GM18507 (cell line): Measurements from ENCODE around the gene ARRDC1.

Experiments
- DNase-seq: peaks from one replicate; pipeline ENCODE4 v3.0.0; 2011; ENCODE audit warnings: low read depth; ENCODE audit not compliant: insufficient read length; ENCODE audit errors: extremely low spot score
- FAIRE-seq: peaks from 2 replicates; lab custom pipeline; 2011; peaks lifted over from hg19 to GRCh38; lab: Jason Lieb, UNC

The ARRDC1 gene

GRCh38 chr9:137631345-137632229, 26.1 kb downstream of the ARRDC1 start:
- no peak for FAIRE-seq

GRCh38 chr9:137632230-137633161, 27.0 kb downstream of the ARRDC1 start:
- FAIRE-seq, result no peak

More at GRCh38 chr9:137631345-137632229, 26.1 kb downstream of the ARRDC1 start:
- DNase-seq, result no peak

GRCh38 chr9:137634016-137634415, 28.5 kb downstream of the ARRDC1 start:
- FAIRE-seq (no peak), DNase-seq (no peak)

More at GRCh38 chr9:137632230-137633161, 27.0 kb downstream of the ARRDC1 start:
- DNase-seq, result no peak

GRCh38 chr9:137638680-137639079, 33.2 kb downstream of the ARRDC1 start:
- DNase-seq (no peak), FAIRE-seq (no peak)

- DNase-seq, result peak; percentile 39
- peak; percentile 71 for FAIRE-seq
These were observed 34.0 kb downstream of the ARRDC1 start for GRCh38 chr9:137639303-137640051.

GRCh38 chr9:137640862-137641261, 35.4 kb downstream of the ARRDC1 start:
- DNase-seq (no peak), FAIRE-seq (no peak)

- FAIRE-seq, result no peak
These were observed 36.7 kb downstream of the ARRDC1 start for GRCh38 chr9:137642118-137642601.

GRCh38 chr9:137642892-137643291, 37.4 kb downstream of the ARRDC1 start:
- DNase-seq (no peak), FAIRE-seq (no peak)

More at GRCh38 chr9:137642118-137642601, 36.7 kb downstream of the ARRDC1 start:
- no peak for DNase-seq

GRCh38 chr9:137643921-137644320, 38.4 kb downstream of the ARRDC1 start:
- DNase-seq (no peak), FAIRE-seq (no peak)

- DNase-seq, result no peak
- FAIRE-seq, result no peak
These were observed 39.7 kb downstream of the ARRDC1 start for GRCh38 chr9:137645211-137645610.

GRCh38 chr9:137646341-137646740, 40.9 kb downstream of the ARRDC1 start:
- FAIRE-seq (no peak), DNase-seq (no peak)

GRCh38 chr9:137647096-137647714, 41.7 kb downstream of the ARRDC1 start:
- DNase-seq, result no peak
- no peak for FAIRE-seq

GRCh38 chr9:137648396-137648795, 42.9 kb downstream of the ARRDC1 start:
- FAIRE-seq, result no peak

GRCh38 chr9:137649553-137649952, 44.1 kb downstream of the ARRDC1 start:
- FAIRE-seq (no peak), DNase-seq (no peak)

More at GRCh38 chr9:137648396-137648795, 42.9 kb downstream of the ARRDC1 start:
- no peak for DNase-seq

GRCh38 chr9:137650259-137650658, 44.8 kb downstream of the ARRDC1 start:
- no peak for DNase-seq
- peak; percentile 70 for FAIRE-seq

GRCh38 chr9:137650779-137651178, 45.3 kb downstream of the ARRDC1 start:
- no peak for FAIRE-seq

GRCh38 chr9:137656416-137656815, 50.9 kb downstream of the ARRDC1 start:
- no peak for FAIRE-seq
- no peak for DNase-seq

More at GRCh38 chr9:137650779-137651178, 45.3 kb downstream of the ARRDC1 start:
- DNase-seq, result no peak

GRCh38 chr9:137657606-137658005, 52.1 kb downstream of the ARRDC1 start:
- FAIRE-seq, result no peak
- DNase-seq, result no peak

- no peak for FAIRE-seq
- DNase-seq, result no peak
These were observed 53.3 kb downstream of the ARRDC1 start for GRCh38 chr9:137658781-137659180.
